Measurements from ENCODE around the gene PLD1. TPM values are rescaled to one million over a fixed set of nuclear protein-coding genes. Genes with fewer than 3 reads are reported as not detected.

PLD1 gene
- total RNA-seq, 1 donor from 2014 or later = 29.1 TPM

- no peak for TF ChIP-seq CTCF (IDR thresholded peaks at IDR 0.05; ENCODE audit: unreplicated experiment)
- no peaks in the 10 kb centered on the region for H3K9me3 Mint-ChIP-seq
- no peak overlapping the region for H3K4me3 Mint-ChIP-seq
- H3K27me3 Mint-ChIP-seq (ENCODE audit: low read depth) = no peaks in the 10 kb centered on the region
- H3K36me3 Mint-ChIP-seq = no peaks in the 10 kb centered on the region
- DNase-seq (ENCODE audit: low spot score in 2 of 2, unreplicated experiment in 2 of 2) = no peak
- H3K4me1 Mint-ChIP-seq = peaks cover 48% of the 10 kb centered on the region
- peak overlapping the region; percentile 57 for H3K27ac Mint-ChIP-seq
Measured at GRCh38 chr3:171807129-171807675, 3.1 kb downstream of the PLD1 start.

GRCh38 chr3:171806200-171807128, 3.8 kb downstream of the PLD1 start:
- no peak for TF ChIP-seq CTCF (IDR thresholded peaks at IDR 0.05; ENCODE audit: unreplicated experiment)
- no peaks in the 10 kb centered on the region for H3K36me3 Mint-ChIP-seq
- no peak overlapping the region for H3K4me3 Mint-ChIP-seq
- no peaks in the 10 kb centered on the region for H3K27me3 Mint-ChIP-seq (ENCODE audit: low read depth)
- H3K9me3 Mint-ChIP-seq = no peaks in the 10 kb centered on the region
- peak overlapping the region; percentile 57 for H3K27ac Mint-ChIP-seq
- H3K4me1 Mint-ChIP-seq = peaks cover 41% of the 10 kb centered on the region
- no peak for DNase-seq (ENCODE audit: low spot score in 2 of 2, unreplicated experiment in 2 of 2)

- Mint-ChIP-seq H3K36me3 (no peaks in the 10 kb centered on the region), H3K9me3 (no peaks in the 10 kb centered on the region), H3K27ac (no peak overlapping the region), H3K4me3 (no peak overlapping the region), H3K4me1 (peaks cover 34% of the 10 kb centered on the region), H3K27me3 (ENCODE audit: low read depth) (no peaks in the 10 kb centered on the region)
- TF ChIP-seq CTCF (IDR thresholded peaks at IDR 0.05; ENCODE audit: unreplicated experiment) = no peak
- no peak for DNase-seq (ENCODE audit: low spot score in 2 of 2, unreplicated experiment in 2 of 2)
Measured at GRCh38 chr3:171805687-171806086, 4.6 kb downstream of the PLD1 start.

GRCh38 chr3:171804618-171805389, 5.5 kb downstream of the PLD1 start:
- H3K4me3 Mint-ChIP-seq = no peak overlapping the region
- H3K36me3 Mint-ChIP-seq = no peaks in the 10 kb centered on the region
- DNase-seq (ENCODE audit: low spot score in 2 of 2, unreplicated experiment in 2 of 2) = no peak
- no peaks in the 10 kb centered on the region for H3K9me3 Mint-ChIP-seq
- H3K27me3 Mint-ChIP-seq (ENCODE audit: low read depth) = no peaks in the 10 kb centered on the region
- peaks cover 31% of the 10 kb centered on the region for H3K4me1 Mint-ChIP-seq
- peak overlapping the region; percentile 48 for H3K27ac Mint-ChIP-seq
- no peak for TF ChIP-seq CTCF (IDR thresholded peaks at IDR 0.05; ENCODE audit: unreplicated experiment)

GRCh38 chr3:171803044-171803443, 7.2 kb downstream of the PLD1 start:
- Mint-ChIP-seq H3K27me3 (ENCODE audit: low read depth) (no peaks in the 10 kb centered on the region), H3K36me3 (no peaks in the 10 kb centered on the region), H3K9me3 (no peaks in the 10 kb centered on the region), H3K27ac (no peak overlapping the region), H3K4me1 (peaks cover 24% of the 10 kb centered on the region), H3K4me3 (no peak overlapping the region)
- TF ChIP-seq CTCF (IDR thresholded peaks at IDR 0.05; ENCODE audit: unreplicated experiment) = no peak
- no peak for DNase-seq (ENCODE audit: low spot score in 2 of 2, unreplicated experiment in 2 of 2)

Measured in mesothelial cell of epicardium (in vitro differentiated cells).